Left kidney (tissue), 2 donors: ENCODE measurements around the gene ARPC2. TPM values are rescaled to one million over a fixed set of nuclear protein-coding genes. Genes with fewer than 3 reads are reported as not detected.
"Not testable (repeated sequence)": the region's sequence is repeated elsewhere in the genome, so short reads cannot be mapped to it uniquely, and the experiment has no call there.

Experiments used
- DNase-seq: peaks from one replicate; pipeline ENCODE4 v3.0.0-alpha.2; 2013
- polyA plus RNA-seq: library from polyadenylated mRNA; unstranded; fragments of 120-200 nt; gene quantifications from one replicate; pipeline ENCODE4 v1.2.1, GENCODE V29; 2013; ENCODE audit not compliant: insufficient read length

The ARPC2 gene
- polyA plus RNA-seq, 1 donor = 260 TPM

- DNase-seq = peak; percentile 100
Measured at GRCh38 chr2:218269900-218270720, 53.1 kb downstream of the ARPC2 start, which contains the start of the genes AAMP and PNKD. AAMP (minus strand) TSS chr2:218270137; CDS start chr2:218270086, 51 bp downstream. PNKD (plus strand) TSS chr2:218270519; CDS start chr2:218270536, 17 bp downstream.

- no peak for DNase-seq
Measured at GRCh38 chr2:218270721-218271486, 53.9 kb downstream of the ARPC2 start.

- DNase-seq = no peak
Measured at GRCh38 chr2:218271487-218271797, 54.5 kb downstream of the ARPC2 start.

GRCh38 chr2:218271865-218272530 is 55.0 kb downstream of the ARPC2 start:
- no peak for DNase-seq

- DNase-seq = peak; percentile 77
Measured at GRCh38 chr2:218272531-218273212, 55.7 kb downstream of the ARPC2 start.

- not testable (repeated sequence) for DNase-seq
Measured at GRCh38 chr2:218273214-218273907, 56.4 kb downstream of the ARPC2 start.

GRCh38 chr2:218273908-218274249 is 56.9 kb downstream of the ARPC2 start:
- no peak for DNase-seq

GRCh38 chr2:218274586-218274985 is 57.6 kb downstream of the ARPC2 start:
- DNase-seq = no peak

- DNase-seq = no peak
Measured at GRCh38 chr2:218275371-218276072, 58.5 kb downstream of the ARPC2 start.

- no peak for DNase-seq
Measured at GRCh38 chr2:218276986-218277755, 60.2 kb downstream of the ARPC2 start.

- DNase-seq = no peak
Measured at GRCh38 chr2:218277921-218278320, 60.9 kb downstream of the ARPC2 start.

- DNase-seq = no peak
Measured at GRCh38 chr2:218278531-218279360, 61.8 kb downstream of the ARPC2 start.

- no peak for DNase-seq
Measured at GRCh38 chr2:218280260-218280870, 63.4 kb downstream of the ARPC2 start.

- no peak for DNase-seq
Measured at GRCh38 chr2:218281449-218281848, 64.5 kb downstream of the ARPC2 start.

GRCh38 chr2:218282173-218282991 is 65.4 kb downstream of the ARPC2 start:
- DNase-seq = no peak

GRCh38 chr2:218284106-218284811 is 67.3 kb downstream of the ARPC2 start:
- DNase-seq = no peak

GRCh38 chr2:218285604-218286003 is 68.6 kb downstream of the ARPC2 start:
- no peak for DNase-seq
